Ectodermal cell (in vitro differentiated cells): Measurements from ENCODE around the gene PODN.
A peak's percentile ranks its signal among the peaks of the same experiment; 100 is the strongest.

Source experiments
- H3K27ac ChIP-seq: 2 replicates; pipeline ENCODE4 v1.7.0; 2013; ENCODE audit warnings: mild to moderate bottlenecking, low read depth, low read length; ENCODE audit not compliant: insufficient read depth, poor library complexity, severe bottlenecking
- H3K27me3 ChIP-seq: 2 replicates; pipeline ENCODE4 v1.7.0; 2013; ENCODE audit warnings: mild to moderate bottlenecking, low read length; ENCODE audit not compliant: insufficient read depth, control insufficient read depth, poor library complexity, severe bottlenecking
- H3K36me3 ChIP-seq: one replicate; pipeline ENCODE4 v1.7.0; 2013; ENCODE audit warnings: low read length; ENCODE audit not compliant: control insufficient read depth, insufficient read depth
- H3K4me1 ChIP-seq: one replicate; pipeline ENCODE4 v1.7.0; 2013; ENCODE audit warnings: low read length; ENCODE audit not compliant: control insufficient read depth, insufficient read depth
- H3K4me3 ChIP-seq: 2 replicates; pipeline ENCODE4 v1.7.0; 2013; ENCODE audit warnings: low read depth, low read length, control low read depth; ENCODE audit not compliant: insufficient read depth
- H3K9me3 ChIP-seq: 2 replicates; pipeline ENCODE4 v1.7.0; 2013; ENCODE audit warnings: mild to moderate bottlenecking, low read length, moderate library complexity; ENCODE audit not compliant: control insufficient read depth
- WGBS, 2 experiments: methylation state at CpG; one replicate each; pipeline ENCODE4 v1.1.7; 2013; ENCODE audit warnings: missing lambda C conversion rate in 2 of 2; 5-methylcytosine and 5-hydroxymethylcytosine counted together

PODN gene

DNA sequence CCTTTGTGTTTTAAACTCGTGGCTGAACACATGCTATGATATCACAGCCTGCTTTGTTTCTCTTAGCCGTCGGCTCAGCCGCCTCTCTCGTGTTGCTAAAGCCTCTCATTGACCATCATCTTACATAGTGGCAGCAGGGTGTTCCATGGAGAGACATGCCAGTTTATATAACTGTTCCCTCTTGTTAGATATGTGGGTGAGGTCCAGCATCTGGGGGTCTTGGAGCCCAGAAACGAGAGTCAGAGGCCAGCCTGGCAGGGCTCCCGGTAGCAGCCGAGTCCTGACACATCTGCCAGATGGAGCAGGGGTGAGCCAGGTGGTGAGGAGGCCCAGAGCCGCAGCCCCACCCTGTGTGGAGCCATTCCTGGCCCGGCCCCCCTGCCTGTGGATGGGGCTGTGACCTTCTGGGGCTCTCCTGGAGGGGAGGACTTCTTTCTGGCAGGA, 11.9 kb downstream of the PODN start:
- Histone ChIP-seq H3K36me3 (no peaks in the 10 kb centered on the region), H3K27ac (peak overlapping the region; percentile 18), H3K4me3 (no peak overlapping the region), H3K4me1 (peaks cover 15% of the 10 kb centered on the region), H3K9me3 (no peaks in the 10 kb centered on the region), H3K27me3 (no peaks in the 10 kb centered on the region)
- 89 to 91% methylated on average over 10 of the region's 10 CpGs for WGBS, 2 experiments

DNA sequence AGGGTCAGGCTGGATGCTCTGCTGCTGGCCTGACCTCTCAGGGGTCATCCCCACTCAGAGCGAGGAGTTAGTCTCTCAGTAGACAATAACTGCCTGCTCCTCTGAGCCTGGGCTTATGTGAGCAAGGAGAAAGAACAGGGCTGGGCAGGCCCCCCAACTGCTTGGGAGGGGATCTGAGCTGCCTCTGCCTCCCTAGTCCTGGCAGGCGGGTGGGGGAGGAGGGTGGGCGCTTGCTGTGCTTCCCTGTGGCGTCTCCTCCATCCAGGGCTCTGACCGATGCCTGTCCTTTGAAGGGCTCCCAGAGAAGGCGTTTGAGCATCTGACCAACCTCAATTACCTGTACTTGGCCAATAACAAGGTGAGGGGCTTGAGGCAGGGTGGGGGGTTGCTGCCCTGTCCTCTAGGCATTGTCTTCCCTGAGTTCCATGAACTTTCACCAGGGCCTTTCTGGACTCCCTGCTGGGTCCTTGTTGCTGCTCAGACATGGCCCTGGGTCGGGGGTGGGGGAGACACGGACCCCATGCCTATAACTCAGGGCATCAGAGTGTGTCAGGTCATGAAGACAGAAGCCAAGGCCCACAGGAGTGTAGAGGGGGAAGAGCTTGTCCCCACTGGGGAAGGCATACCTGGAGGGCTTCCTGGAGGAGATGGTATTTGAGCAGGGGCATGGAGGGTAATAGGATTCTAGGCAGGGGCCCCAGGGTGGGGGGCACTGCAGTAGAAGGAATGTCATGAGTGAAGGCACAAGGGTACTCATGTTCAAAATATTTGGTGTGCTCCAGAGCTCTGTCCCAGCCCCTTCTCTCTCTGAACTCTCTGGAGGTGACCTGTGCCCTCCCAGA, 12.5 kb downstream of the PODN start:
- 85% methylated on average over 8 of the region's 8 CpGs for WGBS, 2 experiments
- H3K36me3 ChIP-seq: no peaks in the 10 kb centered on the region
- peaks cover 15% of the 10 kb centered on the region for H3K4me1 ChIP-seq
- H3K9me3 ChIP-seq: no peaks in the 10 kb centered on the region
- no peak overlapping the region for H3K27ac ChIP-seq
- H3K4me3 ChIP-seq: no peak overlapping the region
- no peaks in the 10 kb centered on the region for H3K27me3 ChIP-seq

DNA sequence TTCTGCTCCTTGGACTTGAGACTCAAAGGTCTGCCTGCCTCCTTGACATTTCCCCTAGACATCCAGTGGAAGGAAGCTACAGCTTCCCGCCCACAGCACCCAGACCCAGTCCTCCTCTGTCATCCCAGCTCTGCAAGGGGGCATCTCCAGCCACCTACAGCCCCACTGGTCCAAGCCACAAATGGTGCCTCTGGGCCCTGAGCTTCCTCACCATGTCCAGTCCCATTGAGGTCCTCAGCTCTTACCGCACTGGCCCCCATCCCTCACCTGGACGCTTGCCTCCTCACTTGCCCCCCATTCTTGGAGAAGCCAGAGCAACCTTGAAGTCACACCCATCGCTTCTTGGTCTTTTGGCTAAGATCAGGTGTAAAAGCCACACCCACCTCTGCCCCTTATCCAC, 13.2 kb downstream of the PODN start:
- Histone ChIP-seq H3K27ac (no peak overlapping the region), H3K27me3 (no peaks in the 10 kb centered on the region), H3K4me1 (peaks cover 15% of the 10 kb centered on the region), H3K4me3 (no peak overlapping the region), H3K9me3 (no peaks in the 10 kb centered on the region), H3K36me3 (no peaks in the 10 kb centered on the region)
- WGBS, 2 experiments: 93 to 98% methylated on average over 4 of the region's 4 CpGs

DNA sequence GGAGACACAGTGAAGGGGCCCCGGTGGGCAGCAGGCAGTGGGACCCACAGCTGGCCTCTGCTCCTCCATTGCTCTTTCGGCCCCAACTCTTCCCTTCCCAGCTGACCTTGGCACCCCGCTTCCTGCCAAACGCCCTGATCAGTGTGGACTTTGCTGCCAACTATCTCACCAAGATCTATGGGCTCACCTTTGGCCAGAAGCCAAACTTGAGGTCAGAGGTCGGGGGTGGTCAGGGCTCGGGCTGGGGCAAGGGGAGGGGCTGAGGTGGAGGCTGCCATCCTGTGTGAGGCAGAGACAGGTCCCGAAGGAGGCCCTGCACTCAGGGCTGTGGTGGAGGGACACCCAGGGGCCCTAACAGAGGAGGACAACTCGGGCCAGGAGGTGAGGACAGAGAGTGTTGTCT, 13.7 kb downstream of the PODN start:
- WGBS, 2 experiments: 91 to 92% methylated on average over 8 of the region's 8 CpGs
- peaks cover 15% of the 10 kb centered on the region for H3K4me1 ChIP-seq
- H3K27me3 ChIP-seq: no peaks in the 10 kb centered on the region
- no peak overlapping the region for H3K27ac ChIP-seq
- H3K36me3 ChIP-seq: no peaks in the 10 kb centered on the region
- no peaks in the 10 kb centered on the region for H3K9me3 ChIP-seq
- no peak overlapping the region for H3K4me3 ChIP-seq

DNA sequence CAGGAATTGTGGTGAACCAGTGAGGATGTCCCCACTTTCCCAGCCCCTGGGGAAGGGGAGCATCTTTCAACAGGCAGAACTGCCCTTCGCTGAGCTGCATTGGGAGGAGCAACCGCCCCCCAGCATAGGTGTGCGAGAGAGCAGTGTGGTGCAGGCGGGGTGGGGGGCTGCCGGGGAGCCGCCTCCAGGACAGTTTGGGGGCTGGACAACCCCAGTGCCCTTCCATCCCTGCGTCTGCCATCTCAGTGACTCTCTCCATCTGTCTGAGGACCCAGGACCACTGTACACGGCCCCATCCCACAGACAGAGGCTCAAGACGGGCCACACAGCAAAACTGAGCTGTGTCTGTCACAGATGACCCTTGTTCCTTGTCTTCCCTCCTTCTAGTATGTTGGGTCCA, 14.2 kb downstream of the PODN start:
- Histone ChIP-seq H3K36me3 (no peaks in the 10 kb centered on the region), H3K27ac (no peak overlapping the region), H3K9me3 (no peaks in the 10 kb centered on the region), H3K4me3 (no peak overlapping the region), H3K4me1 (peaks cover 15% of the 10 kb centered on the region), H3K27me3 (no peaks in the 10 kb centered on the region)
- WGBS, 2 experiments: 96 to 98% methylated on average over 9 of the region's 9 CpGs

DNA sequence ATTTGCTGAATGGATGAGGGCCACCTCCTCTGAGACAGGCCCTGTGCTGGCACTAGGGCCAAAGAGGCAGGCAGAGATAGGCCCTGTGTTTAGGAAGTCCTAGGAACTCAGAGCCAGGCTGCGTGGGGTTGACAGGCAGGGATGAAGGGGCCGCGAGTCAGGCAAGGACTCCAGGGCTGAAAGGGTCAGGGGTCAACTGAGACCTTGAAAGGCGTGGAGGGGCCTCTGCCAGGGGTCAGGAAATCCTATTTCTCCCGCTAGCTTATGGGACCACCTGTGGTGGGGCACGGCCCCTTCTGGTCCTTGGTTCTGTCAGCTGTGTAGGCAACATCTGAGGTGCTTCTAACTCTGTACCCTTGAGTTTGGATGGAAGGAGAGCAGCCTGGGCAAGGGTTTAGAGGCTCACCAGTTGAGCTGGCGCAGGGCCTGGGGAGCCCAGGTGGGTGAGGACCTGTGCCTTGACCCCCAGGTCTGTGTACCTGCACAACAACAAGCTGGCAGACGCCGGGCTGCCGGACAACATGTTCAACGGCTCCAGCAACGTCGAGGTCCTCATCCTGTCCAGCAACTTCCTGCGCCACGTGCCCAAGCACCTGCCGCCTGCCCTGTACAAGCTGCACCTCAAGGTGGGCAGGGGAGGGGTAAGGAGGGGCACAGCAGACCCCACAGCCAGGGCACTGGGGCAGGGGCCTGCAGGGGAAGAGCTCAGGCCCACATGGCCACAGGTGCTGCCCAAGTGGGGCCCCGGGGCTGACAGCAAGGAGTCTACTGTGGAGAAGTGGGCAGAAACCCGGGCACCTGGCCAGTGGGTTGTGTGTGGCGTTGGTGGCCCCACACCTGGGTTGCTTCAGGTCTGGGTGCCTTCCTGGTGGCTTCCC, 14.9 kb downstream of the PODN start:
- H3K4me1 ChIP-seq: peaks cover 18% of the 10 kb centered on the region
- H3K4me3 ChIP-seq: no peak overlapping the region
- H3K27ac ChIP-seq: no peak overlapping the region
- H3K27me3 ChIP-seq: no peaks in the 10 kb centered on the region
- H3K36me3 ChIP-seq: no peaks in the 10 kb centered on the region
- WGBS, 2 experiments: 82 to 87% methylated on average over 19 of the region's 19 CpGs
- H3K9me3 ChIP-seq: no peaks in the 10 kb centered on the region

DNA sequence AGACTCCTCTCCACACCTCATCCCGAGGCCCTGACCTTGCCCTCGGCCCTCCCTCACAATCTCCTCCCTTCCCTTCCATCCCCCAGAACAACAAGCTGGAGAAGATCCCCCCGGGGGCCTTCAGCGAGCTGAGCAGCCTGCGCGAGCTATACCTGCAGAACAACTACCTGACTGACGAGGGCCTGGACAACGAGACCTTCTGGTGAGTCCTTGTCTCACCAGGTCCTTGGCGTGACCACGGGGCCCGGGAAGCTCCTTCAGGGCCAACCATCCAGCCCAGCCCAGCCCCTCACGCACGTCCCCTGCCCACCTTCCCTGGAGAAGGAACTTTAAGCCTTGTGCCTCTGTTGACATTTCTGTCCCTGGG, 15.6 kb downstream of the PODN start:
- Histone ChIP-seq H3K27ac (no peak overlapping the region), H3K4me1 (peaks cover 24% of the 10 kb centered on the region), H3K9me3 (no peaks in the 10 kb centered on the region), H3K27me3 (no peaks in the 10 kb centered on the region), H3K36me3 (no peaks in the 10 kb centered on the region), H3K4me3 (no peak overlapping the region)
- WGBS, 2 experiments: 95% methylated on average over 13 of the region's 13 CpGs

DNA sequence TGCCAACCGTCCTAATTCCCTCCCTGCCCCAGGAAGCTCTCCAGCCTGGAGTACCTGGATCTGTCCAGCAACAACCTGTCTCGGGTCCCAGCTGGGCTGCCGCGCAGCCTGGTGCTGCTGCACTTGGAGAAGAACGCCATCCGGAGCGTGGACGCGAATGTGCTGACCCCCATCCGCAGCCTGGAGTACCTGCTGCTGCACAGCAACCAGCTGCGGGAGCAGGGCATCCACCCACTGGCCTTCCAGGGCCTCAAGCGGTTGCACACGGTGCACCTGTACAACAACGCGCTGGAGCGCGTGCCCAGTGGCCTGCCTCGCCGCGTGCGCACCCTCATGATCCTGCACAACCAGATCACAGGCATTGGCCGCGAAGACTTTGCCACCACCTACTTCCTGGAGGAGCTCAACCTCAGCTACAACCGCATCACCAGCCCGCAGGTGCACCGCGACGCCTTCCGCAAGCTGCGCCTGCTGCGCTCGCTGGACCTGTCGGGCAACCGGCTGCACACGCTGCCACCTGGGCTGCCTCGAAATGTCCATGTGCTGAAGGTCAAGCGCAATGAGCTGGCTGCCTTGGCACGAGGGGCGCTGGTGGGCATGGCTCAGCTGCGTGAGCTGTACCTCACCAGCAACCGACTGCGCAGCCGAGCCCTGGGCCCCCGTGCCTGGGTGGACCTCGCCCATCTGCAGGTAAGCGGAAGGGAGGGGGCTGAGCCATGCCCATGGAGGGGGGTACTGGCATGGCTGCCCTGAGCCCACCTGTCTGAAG, 16.5 kb downstream of the PODN start:
- Histone ChIP-seq H3K9me3 (no peaks in the 10 kb centered on the region), H3K36me3 (no peaks in the 10 kb centered on the region), H3K27me3 (no peaks in the 10 kb centered on the region), H3K4me3 (no peak overlapping the region), H3K27ac (no peak overlapping the region), H3K4me1 (peaks cover 31% of the 10 kb centered on the region)
- WGBS, 2 experiments: 94 to 95% methylated on average over 46 of the region's 46 CpGs

DNA sequence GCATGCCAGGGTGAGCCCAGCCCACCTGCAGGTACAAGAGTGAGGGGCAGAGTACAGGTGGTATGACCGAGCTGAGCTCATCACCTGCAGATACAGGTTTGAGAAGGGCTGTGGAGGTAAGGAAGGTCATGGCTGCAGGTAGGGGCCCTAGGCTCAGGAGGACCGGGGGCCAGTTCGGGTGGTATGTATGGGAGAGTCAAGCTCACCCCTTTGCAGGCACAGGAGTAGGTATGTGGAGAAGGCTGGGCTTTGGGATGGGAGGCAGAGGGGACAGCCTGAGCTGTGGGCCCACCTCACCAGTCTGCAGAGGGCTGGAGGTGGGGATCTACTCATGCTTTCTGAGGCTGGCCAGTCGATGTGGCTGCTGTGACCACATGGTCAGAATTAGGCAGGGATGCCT, 17.2 kb downstream of the PODN start:
- H3K4me1 ChIP-seq: peaks cover 25% of the 10 kb centered on the region
- WGBS, 2 experiments: 92 to 96% methylated on average over 4 of the region's 4 CpGs
- H3K27me3 ChIP-seq: no peaks in the 10 kb centered on the region
- no peak overlapping the region for H3K4me3 ChIP-seq
- H3K36me3 ChIP-seq: no peaks in the 10 kb centered on the region
- H3K9me3 ChIP-seq: no peaks in the 10 kb centered on the region
- no peak overlapping the region for H3K27ac ChIP-seq

DNA sequence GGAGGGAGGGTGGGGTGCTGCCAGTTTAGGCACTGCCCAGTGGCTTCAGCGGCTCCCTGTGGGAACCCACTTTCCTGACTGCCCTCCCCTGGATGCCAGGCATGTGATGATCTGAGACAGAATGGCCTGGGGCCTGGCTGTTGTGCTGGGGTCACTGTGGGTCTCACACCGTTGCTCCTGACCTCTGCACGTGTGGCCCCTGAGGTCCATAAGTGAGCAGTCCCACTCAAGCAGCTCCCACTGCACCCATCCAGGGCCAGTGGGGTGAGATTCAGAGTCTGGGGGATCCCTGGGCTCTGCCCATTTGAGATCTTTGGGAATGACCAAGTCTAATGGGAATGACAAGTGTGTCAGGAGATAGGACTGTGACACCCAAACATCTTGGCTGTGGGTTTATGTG, 18.0 kb downstream of the PODN start:
- no peak overlapping the region for H3K27ac ChIP-seq
- H3K4me1 ChIP-seq: peaks cover 19% of the 10 kb centered on the region
- no peaks in the 10 kb centered on the region for H3K9me3 ChIP-seq
- WGBS, 2 experiments: 75 to 81% methylated on average over 3 of the region's 3 CpGs
- no peaks in the 10 kb centered on the region for H3K27me3 ChIP-seq
- no peaks in the 10 kb centered on the region for H3K36me3 ChIP-seq
- no peak overlapping the region for H3K4me3 ChIP-seq
